ENCODE results near the gene LAMA5.

Gene LAMA5

GRCh38 chr20:62367136-62367632 lies at the start of gene LAMA5:
TSS of gene LAMA5 (minus strand) at chr20:62367312. CDS start at chr20:62367245, 67 bp downstream.
- no peak for DNase-seq

GRCh38 chr20:62415354-62416111 lies 48.4 kb upstream of the LAMA5 start:
- DNase-seq, result no peak

- DNase-seq, result no peak
Observed at GRCh38 chr20:62413896-62414481, 46.9 kb upstream of the LAMA5 start.

- DNase-seq, result no peak
Observed at GRCh38 chr20:62413025-62413570, 46.0 kb upstream of the LAMA5 start.

GRCh38 chr20:62412194-62413024 lies 45.3 kb upstream of the LAMA5 start:
- no peak for DNase-seq

GRCh38 chr20:62411479-62412193 lies 44.5 kb upstream of the LAMA5 start:
- no peak for DNase-seq

- DNase-seq, result no peak
Observed at GRCh38 chr20:62410746-62411478, 43.8 kb upstream of the LAMA5 start.

- peak; percentile 56 for DNase-seq
Observed at GRCh38 chr20:62409931-62410745, 43.0 kb upstream of the LAMA5 start.

- DNase-seq, result no peak
Observed at GRCh38 chr20:62409086-62409853, 42.2 kb upstream of the LAMA5 start.

- DNase-seq, result no peak
Observed at GRCh38 chr20:62408640-62409039, 41.5 kb upstream of the LAMA5 start.

- no peak for DNase-seq
Observed at GRCh38 chr20:62408055-62408454, 40.9 kb upstream of the LAMA5 start.

GRCh38 chr20:62407221-62407992 lies 40.3 kb upstream of the LAMA5 start, which contains the start of gene CABLES2:
TSS of gene CABLES2 (minus strand) at chr20:62407285. CDS start at chr20:62407276, 9 bp downstream.
- DNase-seq, result peak; percentile 94

GRCh38 chr20:62406635-62407176 lies 39.6 kb upstream of the LAMA5 start:
- no peak for DNase-seq

GRCh38 chr20:62405981-62406513 lies 38.9 kb upstream of the LAMA5 start:
- DNase-seq, result no peak

GRCh38 chr20:62405108-62405980 lies 38.2 kb upstream of the LAMA5 start:
- DNase-seq, result peak; percentile 5

GRCh38 chr20:62404761-62405107 lies 37.6 kb upstream of the LAMA5 start:
- no peak for DNase-seq

- no peak for DNase-seq
Observed at GRCh38 chr20:62404112-62404665, 37.1 kb upstream of the LAMA5 start.

Measured in NCI-H226 (cell line).